ENCODE measurements around the gene HK3. TPM values are rescaled to one million over a fixed set of nuclear protein-coding genes. Genes with fewer than 3 reads are reported as not detected.
"Not testable (repeated sequence)": the region's sequence is repeated elsewhere in the genome, so short reads cannot be mapped to it uniquely, and the experiment has no call there.

The HK3 gene
- total and polyA plus RNA-seq, 2 experiments from 2014 or later, result not detected

DNA sequence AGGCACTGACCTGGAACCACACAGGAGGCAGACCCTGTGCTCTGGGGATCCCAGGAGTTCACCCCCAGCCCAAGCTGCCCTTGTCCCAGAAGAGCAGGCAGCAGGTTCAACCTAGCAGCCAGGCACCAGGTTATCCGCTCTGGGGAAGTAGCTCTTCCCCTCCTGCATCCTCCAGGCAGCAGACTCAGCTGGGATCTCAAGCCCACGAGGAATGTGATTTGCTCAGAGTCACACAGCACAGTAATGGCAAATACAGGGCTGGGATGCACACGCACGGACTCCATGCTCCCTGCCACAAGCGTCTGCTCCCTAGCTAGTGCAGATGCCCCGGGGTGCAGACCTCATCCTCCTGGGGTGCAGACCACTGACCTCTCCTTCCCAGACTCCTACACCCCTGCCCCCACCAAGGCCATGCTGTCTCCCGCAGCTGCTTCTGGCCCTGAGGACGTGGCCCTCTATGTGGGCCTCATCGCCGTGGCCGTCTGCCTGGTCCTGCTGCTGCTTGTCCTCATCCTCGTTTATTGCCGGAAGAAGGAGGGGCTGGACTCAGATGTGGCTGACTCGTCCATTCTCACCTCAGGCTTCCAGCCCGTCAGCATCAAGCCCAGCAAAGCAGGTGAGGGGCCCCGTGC is 25.5 kb downstream of the HK3 start (continued):
- TF ChIP-seq, protein P1, sequence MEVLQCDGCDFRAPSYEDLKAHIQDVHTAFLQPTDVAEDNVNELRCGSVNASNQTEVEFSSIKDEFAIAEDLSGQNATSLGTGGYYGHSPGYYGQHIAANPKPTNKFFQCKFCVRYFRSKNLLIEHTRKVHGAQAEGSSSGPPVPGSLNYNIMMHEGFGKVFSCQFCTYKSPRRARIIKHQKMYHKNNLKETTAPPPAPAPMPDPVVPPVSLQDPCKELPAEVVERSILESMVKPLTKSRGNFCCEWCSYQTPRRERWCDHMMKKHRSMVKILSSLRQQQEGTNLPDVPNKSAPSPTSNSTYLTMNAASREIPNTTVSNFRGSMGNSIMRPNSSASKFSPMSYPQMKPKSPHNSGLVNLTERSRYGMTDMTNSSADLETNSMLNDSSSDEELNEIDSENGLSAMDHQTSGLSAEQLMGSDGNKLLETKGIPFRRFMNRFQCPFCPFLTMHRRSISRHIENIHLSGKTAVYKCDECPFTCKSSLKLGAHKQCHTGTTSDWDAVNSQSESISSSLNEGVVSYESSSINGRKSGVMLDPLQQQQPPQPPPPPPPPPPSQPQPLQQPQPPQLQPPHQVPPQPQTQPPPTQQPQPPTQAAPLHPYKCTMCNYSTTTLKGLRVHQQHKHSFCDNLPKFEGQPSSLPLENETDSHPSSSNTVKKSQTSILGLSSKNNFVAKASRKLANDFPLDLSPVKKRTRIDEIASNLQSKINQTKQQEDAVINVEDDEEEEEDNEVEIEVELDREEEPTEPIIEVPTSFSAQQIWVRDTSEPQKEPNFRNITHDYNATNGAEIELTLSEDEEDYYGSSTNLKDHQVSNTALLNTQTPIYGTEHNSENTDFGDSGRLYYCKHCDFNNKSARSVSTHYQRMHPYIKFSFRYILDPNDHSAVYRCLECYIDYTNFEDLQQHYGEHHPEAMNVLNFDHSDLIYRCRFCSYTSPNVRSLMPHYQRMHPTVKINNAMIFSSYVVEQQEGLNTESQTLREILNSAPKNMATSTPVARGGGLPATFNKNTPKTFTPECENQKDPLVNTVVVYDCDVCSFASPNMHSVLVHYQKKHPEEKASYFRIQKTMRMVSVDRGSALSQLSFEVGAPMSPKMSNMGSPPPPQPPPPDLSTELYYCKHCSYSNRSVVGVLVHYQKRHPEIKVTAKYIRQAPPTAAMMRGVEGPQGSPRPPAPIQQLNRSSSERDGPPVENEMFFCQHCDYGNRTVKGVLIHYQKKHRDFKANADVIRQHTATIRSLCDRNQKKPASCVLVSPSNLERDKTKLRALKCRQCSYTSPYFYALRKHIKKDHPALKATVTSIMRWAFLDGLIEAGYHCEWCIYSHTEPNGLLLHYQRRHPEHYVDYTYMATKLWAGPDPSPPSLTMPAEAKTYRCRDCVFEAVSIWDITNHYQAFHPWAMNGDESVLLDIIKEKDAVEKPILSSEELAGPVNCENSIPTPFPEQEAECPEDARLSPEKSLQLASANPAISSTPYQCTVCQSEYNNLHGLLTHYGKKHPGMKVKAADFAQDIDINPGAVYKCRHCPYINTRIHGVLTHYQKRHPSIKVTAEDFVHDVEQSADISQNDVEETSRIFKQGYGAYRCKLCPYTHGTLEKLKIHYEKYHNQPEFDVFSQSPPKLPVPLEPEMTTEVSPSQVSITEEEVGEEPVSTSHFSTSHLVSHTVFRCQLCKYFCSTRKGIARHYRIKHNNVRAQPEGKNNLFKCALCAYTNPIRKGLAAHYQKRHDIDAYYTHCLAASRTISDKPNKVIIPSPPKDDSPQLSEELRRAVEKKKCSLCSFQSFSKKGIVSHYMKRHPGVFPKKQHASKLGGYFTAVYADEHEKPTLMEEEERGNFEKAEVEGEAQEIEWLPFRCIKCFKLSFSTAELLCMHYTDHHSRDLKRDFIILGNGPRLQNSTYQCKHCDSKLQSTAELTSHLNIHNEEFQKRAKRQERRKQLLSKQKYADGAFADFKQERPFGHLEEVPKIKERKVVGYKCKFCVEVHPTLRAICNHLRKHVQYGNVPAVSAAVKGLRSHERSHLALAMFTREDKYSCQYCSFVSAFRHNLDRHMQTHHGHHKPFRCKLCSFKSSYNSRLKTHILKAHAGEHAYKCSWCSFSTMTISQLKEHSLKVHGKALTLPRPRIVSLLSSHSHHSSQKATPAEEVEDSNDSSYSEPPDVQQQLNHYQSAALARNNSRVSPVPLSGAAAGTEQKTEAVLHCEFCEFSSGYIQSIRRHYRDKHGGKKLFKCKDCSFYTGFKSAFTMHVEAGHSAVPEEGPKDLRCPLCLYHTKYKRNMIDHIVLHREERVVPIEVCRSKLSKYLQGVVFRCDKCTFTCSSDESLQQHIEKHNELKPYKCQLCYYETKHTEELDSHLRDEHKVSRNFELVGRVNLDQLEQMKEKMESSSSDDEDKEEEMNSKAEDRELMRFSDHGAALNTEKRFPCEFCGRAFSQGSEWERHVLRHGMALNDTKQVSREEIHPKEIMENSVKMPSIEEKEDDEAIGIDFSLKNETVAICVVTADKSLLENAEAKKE (CRISPR knock-in tag; IDR thresholded peaks at IDR 0.05), result no peak
- TF ChIP-seq NANOG (IDR thresholded peaks at IDR 0.05; ENCODE audit: borderline replicate concordance) (no peak), JUNB (IDR thresholded peaks at IDR 0.05; ENCODE audit: unreplicated experiment) (no peak), EZH2 (IDR thresholded peaks at IDR 0.05; ENCODE audit: low read depth, unreplicated experiment) (no peak), ZNF331 (CRISPR knock-in tag; IDR thresholded peaks at IDR 0.05; ENCODE audit: low read depth) (no peak)
- TF ChIP-seq, protein P2, sequence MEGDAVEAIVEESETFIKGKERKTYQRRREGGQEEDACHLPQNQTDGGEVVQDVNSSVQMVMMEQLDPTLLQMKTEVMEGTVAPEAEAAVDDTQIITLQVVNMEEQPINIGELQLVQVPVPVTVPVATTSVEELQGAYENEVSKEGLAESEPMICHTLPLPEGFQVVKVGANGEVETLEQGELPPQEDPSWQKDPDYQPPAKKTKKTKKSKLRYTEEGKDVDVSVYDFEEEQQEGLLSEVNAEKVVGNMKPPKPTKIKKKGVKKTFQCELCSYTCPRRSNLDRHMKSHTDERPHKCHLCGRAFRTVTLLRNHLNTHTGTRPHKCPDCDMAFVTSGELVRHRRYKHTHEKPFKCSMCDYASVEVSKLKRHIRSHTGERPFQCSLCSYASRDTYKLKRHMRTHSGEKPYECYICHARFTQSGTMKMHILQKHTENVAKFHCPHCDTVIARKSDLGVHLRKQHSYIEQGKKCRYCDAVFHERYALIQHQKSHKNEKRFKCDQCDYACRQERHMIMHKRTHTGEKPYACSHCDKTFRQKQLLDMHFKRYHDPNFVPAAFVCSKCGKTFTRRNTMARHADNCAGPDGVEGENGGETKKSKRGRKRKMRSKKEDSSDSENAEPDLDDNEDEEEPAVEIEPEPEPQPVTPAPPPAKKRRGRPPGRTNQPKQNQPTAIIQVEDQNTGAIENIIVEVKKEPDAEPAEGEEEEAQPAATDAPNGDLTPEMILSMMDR (conservative IDR thresholded peaks at IDR 0.05; ENCODE audit: low read depth in 2 of 2), result no peak

DNA sequence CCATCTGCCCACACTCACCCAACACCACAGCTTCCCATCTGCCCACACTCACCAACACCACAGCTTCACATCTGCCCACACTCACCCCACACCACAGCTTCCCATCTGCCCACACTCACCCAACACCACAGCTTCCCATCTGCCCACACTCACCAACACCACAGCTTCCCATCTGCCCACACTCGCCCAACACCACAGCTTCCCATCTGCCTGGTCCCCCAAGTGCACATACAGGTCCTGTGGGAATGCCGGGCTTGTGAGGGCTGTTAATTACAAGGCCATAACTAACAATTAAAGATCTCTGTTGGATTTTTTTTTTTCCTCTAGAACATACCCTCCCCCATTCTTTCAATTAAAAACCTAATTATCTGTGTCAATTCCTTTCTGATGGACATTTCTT is 26.1 kb downstream of the HK3 start:
- not testable (repeated sequence) for H3K27me3 ChIP-seq (ENCODE audit: insufficient read depth); ATAC-seq; H3K9me3 Mint-ChIP-seq; H3K9me2 ChIP-seq (ENCODE audit: insufficient read depth); H3K79me2 ChIP-seq (replicated peaks; ENCODE audit: insufficient read depth); H3K36me3 ChIP-seq (ENCODE audit: insufficient read depth); H3K27ac Mint-ChIP-seq; H3K27ac ChIP-seq (ENCODE audit: low read depth); H3K4me1 Mint-ChIP-seq; H3K4me3 ChIP-seq; H3K4me1 ChIP-seq (ENCODE audit: insufficient read depth); H2AFZ ChIP-seq; H3K4me3 Mint-ChIP-seq; H3K36me3 Mint-ChIP-seq (ENCODE audit: low read depth); DNase-seq (ENCODE audit: low spot score); H3K4me2 ChIP-seq; H4K20me1 ChIP-seq (replicated peaks; ENCODE audit: insufficient read depth); H3F3A ChIP-seq (replicated peaks; ENCODE audit: low read depth)
- H3K27me3 Mint-ChIP-seq (ENCODE audit: insufficient read depth, low read depth, poor library complexity), result peaks cover 18% of the 10 kb centered on the region

DNA sequence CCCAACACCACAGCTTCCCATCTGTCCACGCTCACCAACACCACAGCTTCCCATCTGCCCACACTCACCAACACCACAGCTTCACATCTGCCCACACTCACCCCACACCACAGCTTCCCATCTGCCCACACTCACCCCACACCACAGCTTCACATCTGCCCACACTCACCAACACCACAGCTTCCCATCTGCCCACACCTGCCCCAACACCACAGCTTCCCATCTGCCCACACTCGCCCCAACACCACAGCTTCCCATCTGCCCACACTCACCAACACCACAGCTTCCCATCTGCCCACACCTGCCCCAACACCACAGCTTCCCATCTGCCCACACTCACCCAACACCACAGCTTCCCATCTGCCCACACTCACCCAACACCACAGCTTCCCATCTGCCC is 26.6 kb downstream of the HK3 start:
- not testable (repeated sequence) for H3K4me1 ChIP-seq (ENCODE audit: insufficient read depth)

DNA sequence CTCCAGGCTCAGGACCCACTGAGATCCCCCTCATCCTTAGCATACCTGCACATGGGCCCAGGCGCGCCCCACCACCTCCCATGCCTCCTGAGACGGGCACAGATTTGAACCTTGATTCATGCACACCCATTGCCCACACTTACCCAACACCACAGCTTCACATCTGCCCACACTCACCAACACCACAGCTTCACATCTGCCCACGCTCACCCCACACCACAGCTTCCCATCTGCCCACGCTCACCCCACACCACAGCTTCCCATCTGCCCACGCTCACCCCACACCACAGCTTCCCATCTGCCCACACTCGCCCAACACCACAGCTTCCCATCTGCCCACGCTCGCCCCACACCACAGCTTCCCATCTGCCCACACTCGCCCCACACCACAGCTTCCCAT is 28.5 kb downstream of the HK3 start:
- not testable (repeated sequence) for H4K20me1 ChIP-seq (replicated peaks; ENCODE audit: insufficient read depth); H3K36me3 ChIP-seq (ENCODE audit: insufficient read depth); H3K36me3 Mint-ChIP-seq (ENCODE audit: low read depth); H3K9me2 ChIP-seq (ENCODE audit: insufficient read depth); H3K4me1 ChIP-seq (ENCODE audit: insufficient read depth); H3K4me3 Mint-ChIP-seq; H3K27ac ChIP-seq (ENCODE audit: low read depth); H3K4me3 ChIP-seq; ATAC-seq; DNase-seq (ENCODE audit: low spot score); H3K79me2 ChIP-seq (replicated peaks; ENCODE audit: insufficient read depth); H3K9me3 Mint-ChIP-seq; H3K27ac Mint-ChIP-seq; H3F3A ChIP-seq (replicated peaks; ENCODE audit: low read depth); H2AFZ ChIP-seq; H3K27me3 ChIP-seq (ENCODE audit: insufficient read depth); H3K4me2 ChIP-seq
- Mint-ChIP-seq H3K27me3 (ENCODE audit: insufficient read depth, low read depth, poor library complexity) (peaks cover 11% of the 10 kb centered on the region), H3K4me1 (peaks cover 22% of the 10 kb centered on the region)

More for the DNA sequence above, 26.6 kb downstream of the HK3 start:
- peaks cover 16% of the 10 kb centered on the region for H3K27me3 Mint-ChIP-seq (ENCODE audit: insufficient read depth, low read depth, poor library complexity)
- not testable (repeated sequence) for H3K9me3 Mint-ChIP-seq; H2AFZ ChIP-seq; H3K36me3 Mint-ChIP-seq (ENCODE audit: low read depth); H3K4me3 ChIP-seq; DNase-seq (ENCODE audit: low spot score); H3K4me1 Mint-ChIP-seq; ATAC-seq; H3K79me2 ChIP-seq (replicated peaks; ENCODE audit: insufficient read depth); H3K9me2 ChIP-seq (ENCODE audit: insufficient read depth); H3K4me3 Mint-ChIP-seq; H4K20me1 ChIP-seq (replicated peaks; ENCODE audit: insufficient read depth); H3K36me3 ChIP-seq (ENCODE audit: insufficient read depth); H3K4me2 ChIP-seq; H3K27me3 ChIP-seq (ENCODE audit: insufficient read depth); H3K27ac ChIP-seq (ENCODE audit: low read depth); H3F3A ChIP-seq (replicated peaks; ENCODE audit: low read depth); H3K27ac Mint-ChIP-seq
